Cerebellar nuclear complex (tissue), 1 donor: ENCODE results near the gene KIF3B.
"Not testable (repeated sequence)": the region's sequence is repeated elsewhere in the genome, so short reads cannot be mapped to it uniquely, and the experiment has no call there.

ENCODE experiments used
- DNase-seq, 2 experiments: peaks; one replicate each; lab custom pipeline; 2025; lab: John Stamatoyannopoulos, UW

Gene KIF3B

GRCh38 chr20:32248043-32248442 lies 29.4 kb upstream of the KIF3B start:
- DNase-seq = no peak

DNA sequence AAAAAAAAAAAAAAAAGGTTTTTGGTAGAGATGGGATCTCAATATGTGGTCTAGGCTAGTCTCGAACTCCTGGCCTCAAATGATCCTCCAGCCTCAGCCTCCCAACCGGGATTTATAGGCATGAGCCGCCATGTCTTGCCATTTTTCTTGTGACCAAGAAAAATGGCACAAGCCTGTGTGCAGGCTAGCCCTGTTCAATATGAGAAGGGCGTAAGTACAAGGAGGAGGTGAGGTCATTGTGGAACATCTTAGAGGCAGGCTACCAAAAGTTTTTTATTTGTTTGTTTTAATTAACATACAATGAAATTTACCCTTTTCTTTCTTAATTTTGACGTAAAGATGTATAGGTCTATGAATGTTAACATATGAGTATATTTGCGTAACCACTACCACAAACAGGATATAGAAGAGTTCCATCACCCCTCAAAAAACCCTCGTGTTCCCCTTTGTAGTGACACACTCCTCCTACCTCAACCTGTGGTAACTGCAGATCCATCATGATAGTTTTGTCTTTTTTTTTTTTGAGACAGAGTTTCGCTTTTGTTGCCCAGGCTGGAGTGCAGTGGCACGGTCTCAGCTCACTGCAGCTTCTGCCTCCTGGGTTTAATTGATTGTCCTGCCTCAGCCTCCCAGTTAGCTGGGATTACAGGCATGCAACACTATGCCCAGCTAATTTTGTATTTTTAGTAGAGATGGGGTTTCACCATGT lies 28.3 kb upstream of the KIF3B start:
- no peak for DNase-seq

GRCh38 chr20:32251470-32251869 lies 26.0 kb upstream of the KIF3B start:
- DNase-seq = no peak

- DNase-seq = no peak
These were observed 25.3 kb upstream of the KIF3B start for GRCh38 chr20:32252189-32252588.

GRCh38 chr20:32260973-32261372 lies 16.5 kb upstream of the KIF3B start:
- DNase-seq = not testable (repeated sequence)

DNA sequence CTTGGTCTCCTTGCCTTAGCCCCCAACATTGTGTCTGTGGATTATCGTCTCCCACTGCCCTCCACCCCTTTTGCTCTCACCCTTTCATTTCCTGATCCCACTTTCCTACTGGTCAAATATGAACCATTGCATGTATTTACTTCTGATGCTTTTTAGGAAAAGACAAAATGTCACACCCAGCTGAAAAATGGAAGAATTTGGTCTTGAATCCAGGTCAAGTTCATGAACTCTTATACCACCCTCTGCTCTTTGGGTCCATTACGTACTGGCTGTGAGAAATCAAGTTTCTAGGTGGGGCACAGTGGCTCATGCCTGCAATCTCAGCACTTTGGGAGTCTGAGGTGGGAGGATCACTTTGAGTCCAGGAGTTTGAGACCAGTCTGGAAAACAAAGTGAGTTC lies 15.8 kb upstream of the KIF3B start:
- no peak for DNase-seq

DNA sequence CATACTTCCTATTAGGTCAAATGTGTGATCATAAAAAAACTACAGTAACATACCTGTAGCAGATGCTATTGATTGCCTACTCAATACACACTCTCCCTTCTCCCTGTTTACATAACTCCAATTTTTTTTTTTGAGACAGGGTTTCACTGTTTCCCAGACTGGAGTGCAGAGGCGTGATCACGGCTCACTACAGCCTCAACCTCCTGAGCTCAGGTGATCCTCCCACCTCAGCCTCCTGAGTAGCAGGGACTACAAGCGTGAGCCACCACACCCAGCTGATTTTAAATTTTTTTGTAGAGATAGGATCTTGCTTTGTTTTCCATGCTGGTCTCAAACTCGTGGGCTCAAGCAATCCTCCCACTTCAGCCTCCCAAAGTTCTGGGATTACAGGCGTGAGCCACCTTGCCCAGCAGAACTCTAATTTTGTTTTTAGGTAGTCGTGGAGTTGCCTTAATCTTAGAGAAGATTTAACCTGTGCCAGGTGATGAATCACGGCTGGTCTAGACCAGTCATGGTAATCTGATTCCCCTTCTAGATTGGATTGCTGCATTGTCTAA lies 14.0 kb upstream of the KIF3B start:
- DNase-seq = no peak

- DNase-seq = peak in 1 of 2 experiments; percentile 49
These were observed 5.8 kb upstream of the KIF3B start for GRCh38 chr20:32271620-32272019.

DNA sequence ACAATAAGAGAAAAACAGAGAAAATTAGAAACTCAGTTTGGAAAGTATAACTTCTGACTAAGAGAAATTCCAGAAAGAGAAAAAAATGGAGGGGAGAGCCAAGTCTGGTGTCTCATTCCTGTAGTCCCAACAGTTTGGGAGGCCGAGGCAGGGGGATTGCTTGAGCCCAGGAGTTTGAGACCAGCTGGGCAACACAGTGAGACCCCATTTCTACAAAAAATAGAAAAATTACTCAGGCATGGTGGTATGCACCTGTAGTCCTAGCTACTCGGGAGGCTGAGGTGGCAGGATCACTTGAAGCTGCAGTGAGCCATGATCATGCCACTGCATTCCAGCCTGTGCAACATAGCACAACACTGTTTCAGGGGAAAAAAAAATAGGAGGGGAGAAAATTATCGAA lies 3.1 kb upstream of the KIF3B start:
- DNase-seq = no peak

DNA sequence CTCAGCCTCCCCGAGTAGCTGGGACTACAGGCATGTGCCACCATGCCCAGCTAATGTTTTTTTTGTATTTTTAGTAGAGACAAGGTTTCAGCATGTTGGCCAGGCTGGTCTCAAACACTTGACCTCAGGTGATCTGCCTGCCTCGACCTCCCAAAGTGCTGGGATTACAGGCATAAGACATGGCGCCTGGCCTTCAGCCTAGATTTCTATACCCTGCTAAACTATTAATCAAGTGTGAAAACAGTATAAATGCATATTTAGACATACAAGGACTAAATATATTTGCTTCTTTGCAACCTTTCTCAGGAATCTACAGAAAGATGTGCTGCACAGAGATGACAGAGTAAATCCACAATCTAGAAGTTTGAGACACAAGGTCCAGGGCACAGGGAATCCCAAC lies 2.3 kb upstream of the KIF3B start:
- not testable (repeated sequence) for DNase-seq

GRCh38 chr20:32278199-32278643 lies 770 bp downstream of the KIF3B start:
- no peak for DNase-seq

DNA sequence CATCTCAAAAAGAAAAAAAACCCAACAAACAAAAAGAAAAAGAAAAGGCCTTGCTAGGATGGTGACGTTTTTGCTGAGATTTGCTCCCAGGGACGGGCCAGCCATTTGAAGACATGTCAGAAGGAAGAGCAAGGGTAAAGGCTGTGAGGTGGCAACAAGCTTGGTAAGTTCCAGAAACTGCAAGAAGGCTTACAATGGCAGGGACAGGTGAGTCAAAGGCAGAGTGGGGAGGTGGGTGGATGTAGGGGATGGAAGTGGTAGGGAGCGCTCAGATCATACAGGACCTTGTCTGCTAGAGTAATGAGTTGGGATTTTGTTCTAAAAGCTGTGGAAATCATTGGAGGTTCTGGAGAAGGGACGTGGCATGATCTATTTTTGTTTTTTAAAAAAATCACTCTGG lies 4.3 kb downstream of the KIF3B start:
- DNase-seq = no peak

DNA sequence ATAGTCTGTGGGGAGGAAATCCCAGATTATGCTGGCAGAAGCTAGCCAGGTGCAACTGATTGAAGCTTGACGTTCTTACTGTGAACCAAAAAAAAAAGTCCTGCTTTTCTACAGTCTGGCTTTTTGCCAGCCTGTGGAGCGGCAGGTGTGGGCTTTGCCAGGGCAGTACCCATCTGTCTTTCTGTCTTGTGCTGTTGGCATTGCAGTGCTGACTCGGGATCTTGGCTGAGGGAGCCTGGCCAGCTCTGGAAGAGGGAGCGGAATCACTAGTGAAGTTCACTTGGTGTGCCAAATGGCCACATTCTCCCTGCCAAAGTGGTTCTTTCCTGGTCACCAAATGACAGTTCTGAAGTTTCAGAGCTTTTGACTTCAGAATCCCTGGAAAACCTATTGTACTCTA lies 5.0 kb downstream of the KIF3B start:
- DNase-seq = peak; percentile 76 to 88

GRCh38 chr20:32285082-32285620 lies 7.7 kb downstream of the KIF3B start:
- no peak for DNase-seq

DNA sequence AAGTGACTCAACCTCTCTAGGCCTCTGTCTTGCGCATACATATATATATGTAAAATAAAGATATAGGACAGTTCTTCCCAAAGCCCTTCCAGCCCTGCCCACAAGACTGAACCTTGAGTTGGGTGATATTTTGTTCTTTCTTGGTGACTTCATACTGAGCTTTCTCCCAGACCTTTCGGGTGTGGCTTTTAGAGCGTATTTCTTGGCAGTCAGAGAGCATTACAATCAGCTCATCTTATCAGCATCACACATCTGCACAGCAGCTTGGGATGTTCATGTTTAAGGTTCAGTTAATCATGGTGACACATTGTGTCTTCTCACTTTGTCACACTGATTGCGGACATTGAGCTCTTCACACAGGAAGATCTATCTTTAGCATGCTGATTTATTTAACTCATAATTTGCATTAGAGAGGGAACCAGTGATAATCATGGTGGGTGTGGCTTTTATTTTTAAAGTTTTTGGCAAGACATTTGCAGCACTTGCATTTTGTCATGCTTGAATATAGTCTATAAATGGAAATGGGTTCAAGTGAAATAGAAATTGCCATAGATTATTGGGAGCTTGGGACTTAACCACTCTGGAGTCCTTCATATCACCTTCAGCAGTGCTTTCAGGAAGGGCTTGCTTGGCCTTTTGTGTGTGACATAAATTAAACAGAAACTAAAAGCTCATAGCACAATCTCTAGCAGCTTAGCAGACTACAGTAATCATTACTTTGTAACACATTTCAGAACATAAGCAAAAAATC lies 8.3 kb downstream of the KIF3B start:
- no peak for DNase-seq

- no peak for DNase-seq
These were observed 9.8 kb downstream of the KIF3B start for GRCh38 chr20:32287231-32287638.

- no peak for DNase-seq
These were observed 10.9 kb downstream of the KIF3B start for GRCh38 chr20:32288225-32288849.

GRCh38 chr20:32289299-32289660 lies 11.8 kb downstream of the KIF3B start:
- DNase-seq = not testable (repeated sequence)

- DNase-seq = no peak
These were observed 12.4 kb downstream of the KIF3B start for GRCh38 chr20:32289661-32290431.

GRCh38 chr20:32291166-32291565 lies 13.7 kb downstream of the KIF3B start:
- DNase-seq = no peak

DNA sequence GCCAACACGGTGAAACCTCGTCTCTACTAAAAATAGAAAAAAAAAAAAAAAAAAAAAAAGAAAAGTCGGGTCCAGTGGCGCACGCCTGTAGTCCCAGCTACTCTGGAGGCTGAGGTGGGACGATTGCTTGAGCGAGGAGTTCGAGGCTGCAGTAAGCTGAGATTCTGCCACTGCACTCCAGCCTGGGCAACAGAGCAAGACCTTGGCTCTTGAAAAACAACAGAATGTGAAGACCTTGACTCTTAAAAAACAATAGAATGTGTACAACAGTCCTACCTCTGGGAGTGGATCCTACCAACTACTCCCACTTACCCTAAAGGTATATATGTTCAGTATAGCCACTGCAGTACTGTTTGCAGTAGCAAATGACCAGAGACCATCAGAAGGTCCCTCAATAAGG lies 15.1 kb downstream of the KIF3B start:
- no peak for DNase-seq

DNA sequence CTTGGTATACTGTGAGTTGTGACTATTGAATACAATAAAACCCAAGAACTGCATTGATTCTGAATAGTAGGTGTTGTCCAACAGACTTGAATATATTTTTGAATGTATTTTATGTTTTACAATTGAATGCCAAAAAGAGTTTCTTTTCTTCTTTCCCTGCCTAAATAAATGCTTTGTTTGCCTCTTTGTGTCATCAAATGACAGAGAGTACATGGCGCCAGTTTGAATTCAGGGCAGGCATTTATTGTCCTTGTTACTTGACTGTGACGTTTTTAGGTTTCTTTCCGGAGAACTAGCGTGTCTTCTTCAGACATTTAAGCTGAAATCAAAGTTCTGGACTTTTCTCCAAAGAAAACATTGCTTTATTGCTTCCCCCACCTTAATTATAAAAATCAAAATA lies 16.6 kb downstream of the KIF3B start:
- no peak for DNase-seq
